GM12864 (cell line): ENCODE measurements around the gene BBS10.

Experiments used
- DNase-seq: peaks from one replicate; pipeline ENCODE4 v3.0.0-alpha.2; 2011; ENCODE audit warnings: low read depth
- H3K4me3 ChIP-seq: 2 replicates; pipeline ENCODE4 v1.5.1; 2011; ENCODE audit warnings: mild to moderate bottlenecking, low read depth, low read length, control low read depth
- CTCF ChIP-seq: IDR thresholded peaks from 2 replicates; pipeline ENCODE4 v1.5.1; 2011; ENCODE audit warnings: low read depth, mild to moderate bottlenecking, moderate library complexity, low read length, control low read depth, inconsistent platforms; ENCODE audit errors: missing control alignments

Gene BBS10

GRCh38 chr12:76316468-76316867, 31.7 kb downstream of the BBS10 start:
- no peak for TF ChIP-seq CTCF
- no peak overlapping the region for H3K4me3 ChIP-seq
- no peak for DNase-seq

- DNase-seq = no peak
- no peak for TF ChIP-seq CTCF
- no peak overlapping the region for H3K4me3 ChIP-seq
Measured at GRCh38 chr12:76313299-76313698, 34.9 kb downstream of the BBS10 start.

GRCh38 chr12:76312315-76312714, 35.9 kb downstream of the BBS10 start:
- no peak for TF ChIP-seq CTCF
- DNase-seq = no peak

GRCh38 chr12:76311796-76312195, 36.4 kb downstream of the BBS10 start:
- DNase-seq = no peak
- H3K4me3 ChIP-seq = no peak overlapping the region
- no peak for TF ChIP-seq CTCF

More at GRCh38 chr12:76312315-76312714, 35.9 kb downstream of the BBS10 start:
- no peak overlapping the region for H3K4me3 ChIP-seq

- no peak overlapping the region for H3K4me3 ChIP-seq
- TF ChIP-seq CTCF = no peak
- no peak for DNase-seq
Measured at GRCh38 chr12:76310110-76310509, 38.1 kb downstream of the BBS10 start.

GRCh38 chr12:76308866-76309265, 39.3 kb downstream of the BBS10 start:
- DNase-seq = no peak
- no peak for TF ChIP-seq CTCF
- H3K4me3 ChIP-seq = no peak overlapping the region

GRCh38 chr12:76307083-76307482, 41.1 kb downstream of the BBS10 start:
- H3K4me3 ChIP-seq = no peak overlapping the region
- no peak for TF ChIP-seq CTCF
- no peak for DNase-seq
